ENCODE data around the gene PPARD. TPM values are rescaled to one million over a fixed set of nuclear protein-coding genes. Genes with fewer than 3 reads are reported as not detected.

Gene PPARD
- total and polyA plus RNA-seq, 2 of the 13 experiments (the other 11 are each of a cell fraction or from before 2014, with no cell fraction given) = 6.1 to 13.3 TPM

GRCh38 chr6:35468980-35469750 is 126.8 kb downstream of the PPARD start (continued):
- no peak for TF ChIP-seq ZNF205 (CRISPR knock-in tag; IDR thresholded peaks at IDR 0.05)

GRCh38 chr6:35469751-35470662 is 127.6 kb downstream of the PPARD start:
- Histone ChIP-seq H3K79me2 (ENCODE audit: insufficient read depth, low read length) (peaks cover 30% of the 10 kb centered on the region), H3K4me1 (ENCODE audit: insufficient read depth, low read length) (peaks cover 49% of the 10 kb centered on the region), H3K27me3 (ENCODE audit: control insufficient read depth in 1 of 2, insufficient read depth in 2 of 2, low read length in 2 of 2) (no peaks in the 10 kb centered on the region; a peak in 1 of 5 replicates), H3K36me3 (replicated peaks in 1 of 2; ENCODE audit: control insufficient read depth in 1 of 2, insufficient read depth in 2 of 2, low read length in 2 of 2) (peaks cover 4 to 31% of the 10 kb centered on the region in 2 experiments), H4K20me1 (ENCODE audit: insufficient read depth, low read length) (peaks cover 51% of the 10 kb centered on the region), H3K9me3 (ENCODE audit: low read length) (no peaks in the 10 kb centered on the region), H2AFZ (ENCODE audit: low read length) (no peak overlapping the region), H3K27ac (ENCODE audit: extremely low read length, insufficient read depth, low read length) (peak overlapping the region; percentile 92), H3K4me2 (ENCODE audit: low read depth, low read length) (peak overlapping the region; percentile 99), H3K9ac (ENCODE audit: insufficient read depth, low read depth, low read length) (peak overlapping the region; percentile 99), H3K4me3 (replicated peaks in 1 of 3; ENCODE audit: insufficient read depth in 1 of 3, low read depth in 2 of 3, low read length in 3 of 3) (peak overlapping the region; percentile 85 to 98 (median 86))
- no TSS peak for BruUV-seq (replicated peaks)
- in situ Hi-C loops (cut with HindIII; ENCODE audit: extremely low pct_ligation_motif_present, low pct_unique_long_range_greater_than_20kb) = loop anchor here (5.0 kb wide), 1 partner anchor 173 kb away; the partner anchor contains the start of gene DEF6
- FAIRE-seq = no peak
- POLR2A ChIA-PET = interaction anchor here (0.8 to 9.7 kb wide), 8 partner anchors 10 to 211 kb away, joined by 3 to 88 read pairs (median 6); partner anchors contain the start of genes FANCE, PPARD, TEAD3 and ZNF76
- CTCF ChIA-PET (ENCODE audit: low intra/inter-chr PET ratio, low total read pairs) = no interaction called here
- peak; percentile 44 for DNase-seq (ENCODE audit: low spot score)
- WGBS (ENCODE audit: low lambda C conversion rate) = 45% methylated on average over 18 of the region's 18 CpGs
- intact Hi-C loops (cut with micrococcal nuclease; ENCODE audit: unreplicated experiment) = no loop called here
- no peak for ATAC-seq
- peak; percentile 44; the same call in 1 of the 2 replicates for TF ChIP-seq ZNF446 (CRISPR knock-in tag; IDR thresholded peaks at IDR 0.05)
- TF ChIP-seq TGIF2 (CRISPR knock-in tag; IDR thresholded peaks at IDR 0.05) = peak; percentile 71; the same call in 1 of the 2 replicates
- TF ChIP-seq ZNF335 (CRISPR knock-in tag; IDR thresholded peaks at IDR 0.05) = no peak
- no peak for TF ChIP-seq DNMT3B (CRISPR knock-in tag; conservative IDR thresholded peaks at IDR 0.05)
- TF ChIP-seq NFAT5 (CRISPR knock-in tag; IDR thresholded peaks at IDR 0.05) = 0 out of 2 replicates have a peak, but pooled peaks have one; percentile 31
- peak; percentile 16; the same call in 1 of the 2 replicates for TF ChIP-seq HOXA3 (CRISPR knock-in tag; IDR thresholded peaks at IDR 0.05)
- peak; percentile 62 for TF ChIP-seq ZNF605 (CRISPR knock-in tag; IDR thresholded peaks at IDR 0.05)
- TF ChIP-seq TFDP1 (CRISPR knock-in tag; IDR thresholded peaks at IDR 0.05; ENCODE audit: borderline replicate concordance) = peak; percentile 15; the same call in 1 of the 2 replicates
- 0 out of 2 replicates have a peak, but pooled peaks have one; percentile 51 for TF ChIP-seq ZNF891 (CRISPR knock-in tag; IDR thresholded peaks at IDR 0.05)
- TF ChIP-seq ZNF256 (CRISPR knock-in tag; conservative IDR thresholded peaks at IDR 0.05) = peak; percentile 61; the same call in 1 of the 2 replicates
- TF ChIP-seq ZC3H4 (CRISPR knock-in tag; IDR thresholded peaks at IDR 0.05; ENCODE audit: borderline replicate concordance) = peak; percentile 24; the same call in 1 of the 2 replicates
- TF ChIP-seq GABPB1 (CRISPR knock-in tag; IDR thresholded peaks at IDR 0.05) = no peak
- peak; percentile 29; the same call in 1 of the 2 replicates for TF ChIP-seq ZNF263 (CRISPR knock-in tag; IDR thresholded peaks at IDR 0.05)

Data from HepG2 (cell line).